K562 (cell line): Measurements from ENCODE around the gene ZNF267. TPM values are rescaled to one million over a fixed set of nuclear protein-coding genes. Genes with fewer than 3 reads are reported as not detected.

Experiments used
- ATAC-seq: fragments of 200-7000 bp; cut with Tn5 transposase; 3 replicates; pipeline ENCODE4 v1.9.1; 2020; ENCODE audit warnings: moderate library complexity
- BruUV-seq: library from RNA; stranded (reverse); fragments of 400-500 nt; replicated peaks from 2 replicates; lab custom pipeline; 2021; lab: Mats Ljungman, UMichigan
- CTCF ChIA-PET: fragments of 300-600 bp; formaldehyde crosslinking; extraction: SDS; loops from one replicate; lab custom pipeline; 2021; ENCODE audit warnings: low intra/inter-chr PET ratio; lab: Yijun Ruan, JAX
- POLR2A ChIA-PET: fragments of 300-600, 350-650 bp; sonication (Branson Sonifier 250); formaldehyde crosslinking; extraction: SDS; loops from one replicate; lab custom pipeline; 2021; ENCODE audit warnings: antibody characterized with exemption, inconsistent platforms; lab: Yijun Ruan, JAX
- DNase-seq, 4 experiments: peaks; one replicate each; pipeline versions ENCODE4 v3.0.0 to v3.0.0-alpha.2; 2011 to 2018; ENCODE audit warnings: low spot score in 3 of 4, mixed read lengths in 3 of 4; ENCODE audit errors: extremely low read depth in 1 of 4
- FAIRE-seq: peaks from 2 replicates; lab custom pipeline; 2011; peaks lifted over from hg19 to GRCh38; lab: Jason Lieb, UNC
- H2AFZ ChIP-seq: 2 replicates; pipeline ENCODE4 v1.6.0; 2011; ENCODE audit warnings: low read depth, low read length, control low read depth, inconsistent platforms
- H3K27ac ChIP-seq: fragments of 200-600 bp; 3 replicates; pipeline ENCODE4 v1.8.0; 2011; ENCODE audit warnings: low read depth, mild to moderate bottlenecking, control low read depth, inconsistent platforms, low read length, moderate library complexity, mixed read lengths; ENCODE audit errors: extremely low read depth
- H3K27me3 ChIP-seq, 2 experiments: fragments of 300-600 bp in 1 of 2; 2 replicates in 1 of 2; 3 replicates in 1 of 2; pipeline versions ENCODE4 v1.6.0 to v1.8.0; 2011; ENCODE audit warnings: inconsistent platforms in 2 of 2, low read length in 2 of 2, mild to moderate bottlenecking in 1 of 2, mixed read lengths in 1 of 2, moderate library complexity in 1 of 2; ENCODE audit not compliant: control insufficient read depth in 2 of 2, insufficient read depth in 2 of 2
- H3K36me3 ChIP-seq: fragments of 300-600 bp; 3 replicates; pipeline ENCODE4 v1.8.0; 2011; ENCODE audit warnings: mild to moderate bottlenecking, low read length, inconsistent platforms; ENCODE audit not compliant: control insufficient read depth, insufficient read depth
- H3K4me1 ChIP-seq, 2 experiments: fragments of 200-600 bp in 1 of 2; replicated peaks in 1 of 2; 2 replicates in 1 of 2; 3 replicates in 1 of 2; pipeline versions ENCODE4 v1.5.1 to v1.8.0; 2011; ENCODE audit warnings: inconsistent platforms in 2 of 2, low read length in 2 of 2, mild to moderate bottlenecking in 1 of 2, mixed read lengths in 1 of 2, moderate library complexity in 1 of 2; ENCODE audit not compliant: control insufficient read depth in 2 of 2, insufficient read depth in 2 of 2
- H3K4me2 ChIP-seq: 2 replicates; pipeline ENCODE4 v1.6.1; 2011; ENCODE audit warnings: low read length, control low read depth, inconsistent platforms, mixed read lengths; ENCODE audit not compliant: insufficient read depth
- H3K4me3 ChIP-seq: fragments of 200-600 bp; sonication (generic), shearing (Covaris generic); 2 replicates; pipeline ENCODE4 v1.5.1; 2016; ENCODE audit warnings: control low read depth, inconsistent platforms
- H3K79me2 ChIP-seq: fragments of 200-600 bp; 3 replicates; pipeline ENCODE4 v1.8.0; 2011; ENCODE audit warnings: low read length, inconsistent platforms; ENCODE audit not compliant: control insufficient read depth, insufficient read depth
- H3K9ac ChIP-seq, 2 experiments: 2 replicates each; pipeline versions ENCODE4 v1.6.0 to v1.6.1; 2011; ENCODE audit warnings: low read depth in 2 of 2, low read length in 2 of 2, control low read depth in 1 of 2, inconsistent platforms in 1 of 2, mild to moderate bottlenecking in 1 of 2, mixed read lengths in 1 of 2; ENCODE audit not compliant: insufficient read depth in 1 of 2
- H3K9me1 ChIP-seq: one replicate; pipeline ENCODE4 v1.6.0; 2011; ENCODE audit warnings: inconsistent platforms, mild to moderate bottlenecking, low read length, moderate library complexity; ENCODE audit not compliant: control insufficient read depth, insufficient read depth
- H3K9me3 ChIP-seq: replicated peaks from 2 replicates; pipeline ENCODE4 v1.5.1; 2011; ENCODE audit warnings: low read depth, low read length, inconsistent platforms; ENCODE audit not compliant: control insufficient read depth, insufficient read depth
- H4K20me1 ChIP-seq: replicated peaks from 2 replicates; pipeline ENCODE4 v1.6.1; 2011; ENCODE audit warnings: low read length, inconsistent platforms, mixed read lengths; ENCODE audit not compliant: control insufficient read depth, insufficient read depth
- CBX3 ChIP-seq, 2 experiments: IDR thresholded peaks; 1 replicate in 1 of 2; 2 replicates in 1 of 2; pipeline ENCODE4 v1.6.1; 2012; ENCODE audit warnings: inconsistent platforms in 2 of 2, low read length in 2 of 2, borderline replicate concordance in 1 of 2, control low read depth in 1 of 2
- EZH2 ChIP-seq: IDR thresholded peaks from 2 replicates; pipeline ENCODE4 v1.6.1; 2012; ENCODE audit warnings: low read depth, mild to moderate bottlenecking, inconsistent platforms, low read length, borderline replicate concordance
- HDAC6 ChIP-seq: IDR thresholded peaks from 2 replicates; pipeline ENCODE4 v1.6.1; 2012; ENCODE audit warnings: low read depth, mild to moderate bottlenecking, control low read depth, inconsistent platforms, low read length, moderate library complexity
- HDAC8 ChIP-seq: fragments of 450-650 bp; IDR thresholded peaks from 2 replicates; pipeline ENCODE4 v1.6.1; 2016; ENCODE audit warnings: mild to moderate bottlenecking, missing genetic modification characterization, moderate library complexity, missing compliant biosample characterization
- MAFG ChIP-seq: fragments of 450-650 bp; conservative IDR thresholded peaks from 2 replicates; pipeline ENCODE4 v1.6.1; 2016; ENCODE audit warnings: missing genetic modification characterization, missing compliant biosample characterization
- MBD2 ChIP-seq: sonication (generic); IDR thresholded peaks from 2 replicates; pipeline ENCODE4 v1.6.1; 2016; ENCODE audit warnings: low read depth, borderline replicate concordance
- PRMT5 ChIP-seq: sonication (generic); formaldehyde crosslinking; IDR thresholded peaks from 2 replicates; pipeline ENCODE4 v1.5.0; 2020; ENCODE audit warnings: missing genetic modification reagents
- SETDB1 ChIP-seq: IDR thresholded peaks from one replicate; pipeline ENCODE4 v1.6.1; 2012; ENCODE audit warnings: low read length, control low read depth, inconsistent platforms
- TRIM24 ChIP-seq, 2 experiments: fragments of 450-650 bp; IDR thresholded peaks; 2 replicates each; pipeline ENCODE4 v1.6.1; 2016
- TRIM28 ChIP-seq: fragments of 450-650 bp; IDR thresholded peaks from 2 replicates; pipeline ENCODE4 v1.6.1; 2017
- ZNF274 ChIP-seq: IDR thresholded peaks from 2 replicates; pipeline ENCODE4 v1.6.1; 2011; ENCODE audit warnings: low read depth, mild to moderate bottlenecking, low read length, moderate library complexity, borderline replicate concordance
- ZNF3 ChIP-seq: fragments of 250-450 bp; sonication (Bioruptor Pico); IDR thresholded peaks from 2 replicates; pipeline ENCODE4 v1.5.0; 2021; ENCODE audit warnings: mild to moderate bottlenecking, moderate library complexity
- WGBS: fragments of 100-300 bp; shearing (Covaris generic); methylation state at CpG from one replicate; pipeline ENCODE4 v1.1.6; 2016; ENCODE audit warnings: low coverage, mixed read lengths; ENCODE audit not compliant: insufficient coverage; ENCODE audit errors: missing lambda C conversion rate; 5-methylcytosine and 5-hydroxymethylcytosine counted together
- in situ Hi-C: fragments of 300-500 bp; cut with MboI; formaldehyde crosslinking; loops from 4 replicates; pipeline ENCODE4 v1.15.0; 2018; ENCODE audit warnings: inconsistent platforms, mixed read lengths
- intact Hi-C: fragments of 100-400 bp; cut with micrococcal nuclease; formaldehyde crosslinking; loops from 2 replicates; pipeline ENCODE4 v1.14.2; 2022
- polyA plus RNA-seq, 8 experiments: library from polyadenylated mRNA; depleted of rRNA in 4 of 8; stranded (reverse) in 5 of 8; unstranded in 3 of 8; fragments of >200 nt; fragmentation: Nextera tagmentation in 2 of 8; fragmentation: Illumina TruSeq in 1 of 8; extraction: Ambion mirVana in 2 of 8; extraction: Trizol in 1 of 8; gene quantifications; 2 replicates each; pipeline versions ENCODE4 v1.2.1 to v1.2.3, GENCODE V29; 2011 to 2014; ENCODE audit warnings: inconsistent platforms in 1 of 8, missing spikeins in 1 of 8
- total RNA-seq, 7 experiments: library from RNA; depleted of rRNA in 6 of 7; stranded (reverse); fragments of >200 nt in 6 of 7; fragmentation: Illumina TruSeq in 2 of 7; extraction: Trizol in 2 of 7; gene quantifications; 2 replicates each; pipeline versions ENCODE4 v1.2.1 to v1.2.3, GENCODE V29; 2011 to 2021; ENCODE audit warnings: low replicate concordance in 1 of 7
- TF ChIP-seq, protein P1 (sequence below): sonication (generic); formaldehyde crosslinking; IDR thresholded peaks from 2 replicates; pipeline ENCODE4 v1.8.0; 2022; ENCODE audit warnings: mild to moderate bottlenecking, missing genetic modification reagents

Gene ZNF267
- total and polyA plus RNA-seq, 9 of the 15 experiments (the other 6 are each of a cell fraction or from before 2014, with no cell fraction given), result 14.6 to 38.8 (median 21.5) TPM

DNA sequence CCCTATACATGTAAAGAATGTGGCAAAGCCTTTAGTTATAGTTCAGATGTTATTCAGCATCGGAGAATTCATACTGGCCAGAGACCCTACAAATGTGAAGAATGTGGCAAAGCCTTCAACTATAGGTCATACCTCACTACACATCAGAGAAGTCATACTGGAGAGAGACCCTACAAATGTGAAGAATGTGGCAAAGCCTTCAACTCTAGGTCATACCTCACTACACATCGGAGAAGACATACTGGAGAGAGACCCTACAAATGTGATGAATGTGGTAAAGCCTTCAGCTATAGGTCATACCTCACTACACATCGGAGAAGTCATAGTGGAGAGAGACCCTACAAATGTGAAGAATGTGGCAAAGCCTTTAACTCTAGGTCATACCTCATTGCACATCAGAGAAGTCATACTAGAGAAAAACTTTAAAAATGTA is 42.5 kb downstream of the ZNF267 start:
- in situ Hi-C loops, result no loop called here
- Histone ChIP-seq H3K9me1 (no peaks in the 10 kb centered on the region), H3K4me2 (no peak overlapping the region), H4K20me1 (no peaks in the 10 kb centered on the region), H3K4me3 (no peak overlapping the region), H3K79me2 (peaks cover 26% of the 10 kb centered on the region), H3K27ac (no peak overlapping the region), H3K9ac (no peak overlapping the region), H3K36me3 (peaks cover 42% of the 10 kb centered on the region), H3K4me1 (no peaks in the 10 kb centered on the region), H2AFZ (no peak overlapping the region), H3K9me3 (peaks cover 55% of the 10 kb centered on the region), H3K27me3 (no peaks in the 10 kb centered on the region; a peak in 1 of 5 replicates)
- no peak for DNase-seq
- POLR2A ChIA-PET, result no interaction called here
- intact Hi-C loops, result no loop called here
- BruUV-seq, result no TSS peak
- no peak for FAIRE-seq
- WGBS, result 97% methylated on average over 3 of the region's 3 CpGs
- CTCF ChIA-PET, result no interaction called here
- no peak for ATAC-seq
- no peak for TF ChIP-seq PRMT5
- TF ChIP-seq HDAC6, result no peak
- no peak for TF ChIP-seq ZNF3 (CRISPR knock-in tag)
- no peak for TF ChIP-seq HDAC8 (tag)
- TF ChIP-seq EZH2, result no peak
- TF ChIP-seq CBX3 (IDR thresholded peaks at IDR 0.05; ENCODE audit: borderline replicate concordance in 1 of 2, low read length in 2 of 2), result peak in 1 of 2 experiments; percentile 75; a peak in 1 of 3 replicates
- no peak for TF ChIP-seq MAFG (tag)
- TF ChIP-seq, protein P1, sequence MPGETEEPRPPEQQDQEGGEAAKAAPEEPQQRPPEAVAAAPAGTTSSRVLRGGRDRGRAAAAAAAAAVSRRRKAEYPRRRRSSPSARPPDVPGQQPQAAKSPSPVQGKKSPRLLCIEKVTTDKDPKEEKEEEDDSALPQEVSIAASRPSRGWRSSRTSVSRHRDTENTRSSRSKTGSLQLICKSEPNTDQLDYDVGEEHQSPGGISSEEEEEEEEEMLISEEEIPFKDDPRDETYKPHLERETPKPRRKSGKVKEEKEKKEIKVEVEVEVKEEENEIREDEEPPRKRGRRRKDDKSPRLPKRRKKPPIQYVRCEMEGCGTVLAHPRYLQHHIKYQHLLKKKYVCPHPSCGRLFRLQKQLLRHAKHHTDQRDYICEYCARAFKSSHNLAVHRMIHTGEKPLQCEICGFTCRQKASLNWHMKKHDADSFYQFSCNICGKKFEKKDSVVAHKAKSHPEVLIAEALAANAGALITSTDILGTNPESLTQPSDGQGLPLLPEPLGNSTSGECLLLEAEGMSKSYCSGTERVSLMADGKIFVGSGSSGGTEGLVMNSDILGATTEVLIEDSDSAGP (CRISPR knock-in tag), result no peak
- TF ChIP-seq TRIM28, result peak; percentile 76
- no peak for TF ChIP-seq SETDB1
- no peak for TF ChIP-seq MBD2
- TF ChIP-seq ZNF274, result peak; percentile 99
- TF ChIP-seq TRIM24 (IDR thresholded peaks at IDR 0.05), result 0 out of 4 replicates have a peak, but pooled peaks of 1 of the 2 experiments have one; percentile 17
